Anterior cingulate cortex (tissue), 58 donors: ENCODE measurements around the gene SLC7A11.

ENCODE experiments used
- DNase-seq, 58 donors: peaks; one replicate each; lab custom pipeline; 2025; lab: John Stamatoyannopoulos, UW

Gene SLC7A11

DNA sequence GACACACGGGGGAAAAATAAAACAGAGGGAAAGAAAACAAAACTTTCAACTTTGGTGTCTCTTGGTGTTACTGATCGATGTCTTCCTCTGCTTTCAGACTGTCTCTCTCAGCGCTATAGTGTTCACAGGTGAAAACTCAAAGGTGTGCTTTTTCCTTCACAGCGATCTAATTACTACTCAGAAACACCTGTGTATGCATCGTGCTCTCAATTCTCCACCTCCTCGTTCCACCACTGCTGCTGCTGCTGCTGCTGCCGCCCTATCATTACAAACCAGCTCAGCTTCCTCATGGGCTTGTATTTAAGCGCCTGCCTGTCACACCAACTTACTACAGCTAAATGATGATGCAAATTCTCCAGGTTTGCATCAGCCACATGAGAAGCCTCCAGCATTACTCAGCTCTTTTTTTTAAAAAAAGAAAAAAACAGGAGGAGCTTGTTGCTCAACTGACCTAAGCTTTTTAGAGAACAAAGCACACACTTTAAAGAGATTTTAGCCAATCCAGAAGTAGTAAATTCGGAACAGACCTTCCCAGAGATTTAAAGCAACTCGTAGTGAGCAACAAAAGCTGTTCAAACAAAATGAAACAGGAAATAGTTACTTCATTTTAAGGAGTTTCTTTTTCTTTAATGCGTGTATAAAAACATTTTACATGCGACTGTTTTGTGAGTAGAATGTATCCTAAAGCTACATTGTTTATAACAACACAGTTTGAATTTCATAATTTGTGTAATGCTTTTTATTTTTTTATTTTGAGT lies at the start of gene SLC7A11:
SLC7A11 (minus strand) TSS at position 274 of the 758 bp plus-strand sequence. CDS start 280 bp downstream, outside the sequence.
- DNase-seq = peak in 32 of 58 donors; percentile 1 to 67 (median 26)

- no peak for DNase-seq
Observed at GRCh38 chr4:138291431-138291830, 49.3 kb upstream of the SLC7A11 start.

GRCh38 chr4:138290805-138291204 lies 48.7 kb upstream of the SLC7A11 start:
- no peak for DNase-seq

- DNase-seq = no peak
Observed at GRCh38 chr4:138279286-138279685, 37.1 kb upstream of the SLC7A11 start.

DNA sequence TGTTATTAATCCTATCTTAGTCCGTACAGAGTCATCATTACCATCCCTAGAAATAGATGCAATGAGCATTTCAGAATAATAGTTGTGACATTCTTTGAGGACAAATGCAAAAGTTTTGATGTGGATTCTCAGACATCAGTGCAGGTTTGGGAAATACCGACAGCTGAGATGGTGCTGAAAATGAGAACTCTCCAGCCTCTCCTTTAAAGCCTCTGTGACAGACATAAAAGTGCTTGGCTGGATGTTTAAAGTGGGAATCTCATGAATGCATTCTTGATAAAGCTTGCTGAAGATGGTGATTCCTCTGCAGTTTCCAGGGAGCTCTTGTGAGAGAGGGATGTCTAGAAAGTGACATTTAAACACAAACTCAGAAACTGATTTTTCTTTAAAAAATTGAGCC lies 35.0 kb upstream of the SLC7A11 start:
- no peak for DNase-seq

DNA sequence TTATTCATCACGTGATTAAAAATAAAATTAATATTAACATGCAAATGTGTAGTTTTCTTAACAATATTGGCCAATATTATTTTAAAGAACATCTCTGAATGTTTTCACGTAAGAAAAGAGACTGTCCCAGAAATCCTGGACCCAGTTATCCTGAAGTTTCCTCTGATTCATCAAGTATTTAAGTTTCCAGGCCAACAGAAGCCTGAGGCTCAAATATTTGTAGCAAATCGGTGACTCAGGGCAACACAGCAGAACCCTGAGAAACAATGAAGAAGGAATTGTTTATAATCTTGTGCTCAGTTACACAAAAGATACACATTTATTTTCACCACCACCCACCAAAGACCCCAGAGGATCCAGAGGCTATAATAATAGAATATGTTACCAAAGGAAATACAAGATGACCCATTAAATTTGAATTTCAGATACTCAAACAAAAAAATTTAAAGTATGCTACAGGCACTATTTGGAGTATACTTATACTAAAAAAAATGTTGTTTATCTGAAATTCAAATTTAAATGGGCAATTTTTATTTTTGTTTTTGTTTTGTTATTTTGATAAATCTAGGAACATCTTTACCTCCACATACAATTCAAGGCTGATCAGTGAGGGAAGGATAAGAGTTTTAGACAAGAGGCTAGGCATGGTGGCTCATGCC lies 33.9 kb upstream of the SLC7A11 start:
- peak in 2 of 58 donors; percentile 10 to 17 for DNase-seq

- DNase-seq = no peak
Observed at GRCh38 chr4:138275216-138275615, 33.1 kb upstream of the SLC7A11 start.

DNA sequence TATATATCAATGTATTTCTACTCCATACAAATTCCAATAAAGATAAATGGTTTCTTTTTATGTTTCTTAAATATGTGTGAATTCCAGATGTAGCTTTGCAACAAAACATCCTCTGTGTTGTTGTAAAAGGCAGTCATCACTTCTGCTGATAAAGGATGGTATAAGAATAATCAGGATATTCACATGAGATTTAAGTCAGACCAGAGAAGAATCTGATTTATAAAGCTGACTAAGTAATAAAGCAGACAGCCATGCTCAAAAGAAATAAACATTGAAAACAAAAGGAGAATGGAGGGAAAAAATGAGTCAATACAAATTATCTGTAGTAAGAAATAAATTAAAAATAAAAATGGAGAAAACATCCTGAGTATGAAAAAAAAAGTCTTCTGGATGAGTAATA lies 27.0 kb upstream of the SLC7A11 start:
- DNase-seq = no peak

DNA sequence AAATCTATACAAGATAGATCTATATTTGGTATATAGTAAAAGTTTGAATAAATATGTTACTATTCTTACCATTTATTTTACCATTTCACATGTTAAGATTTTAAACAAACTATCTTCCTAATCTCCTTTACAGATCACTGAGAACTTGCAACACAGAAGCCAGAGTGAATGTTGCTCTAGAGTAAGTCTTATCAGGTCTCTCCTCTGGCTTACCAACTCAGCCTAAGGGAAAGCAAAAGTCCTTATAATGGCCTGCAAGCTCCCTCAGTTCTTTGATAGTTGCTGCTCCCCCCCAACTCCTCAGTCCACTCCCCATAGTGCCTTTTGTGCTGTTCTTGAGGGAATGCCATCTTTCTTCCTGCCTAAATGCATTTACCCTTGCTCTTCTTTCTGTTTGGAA lies 25.7 kb upstream of the SLC7A11 start:
- DNase-seq = no peak

DNA sequence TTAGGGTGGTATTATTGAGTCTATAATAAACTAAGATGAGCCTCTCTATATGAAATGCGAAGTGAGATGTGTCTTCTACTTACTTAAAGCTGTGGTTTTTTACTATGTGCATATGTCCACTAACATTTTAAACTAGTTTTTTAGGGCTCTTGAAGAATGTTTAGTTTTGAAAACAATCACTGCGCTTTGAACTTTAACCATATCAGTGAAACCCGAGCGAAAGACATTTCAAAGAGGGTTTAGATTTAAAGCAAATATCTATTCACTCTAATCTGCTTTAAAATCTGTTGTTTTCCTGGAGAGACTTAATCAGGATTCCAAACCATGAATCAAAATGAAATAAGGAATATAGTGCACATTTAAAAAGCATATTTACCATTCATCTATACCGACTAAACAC lies 24.8 kb upstream of the SLC7A11 start:
- DNase-seq = no peak

GRCh38 chr4:138263247-138263816 lies 21.2 kb upstream of the SLC7A11 start:
- DNase-seq = peak in 2 of 58 donors; percentile 10 to 15

DNA sequence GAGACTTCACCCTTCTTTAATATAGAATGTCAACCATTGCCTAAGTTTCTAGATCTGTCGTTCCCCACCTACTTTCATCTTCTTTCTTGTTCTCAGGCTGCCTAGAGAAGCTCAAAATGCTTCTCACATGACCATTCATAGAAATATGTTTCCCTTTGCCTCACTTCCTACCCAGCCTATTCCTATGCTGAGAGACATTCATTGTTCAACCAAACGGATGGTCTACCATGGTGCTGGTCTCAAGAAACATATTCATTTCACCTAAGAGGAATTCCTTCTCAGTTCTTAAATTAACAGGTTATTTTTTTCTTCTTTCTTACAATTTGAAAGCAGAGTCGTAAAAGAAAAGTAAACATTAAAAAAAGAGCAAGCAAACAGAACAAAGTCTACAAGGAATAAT lies 20.3 kb upstream of the SLC7A11 start:
- DNase-seq = no peak

DNA sequence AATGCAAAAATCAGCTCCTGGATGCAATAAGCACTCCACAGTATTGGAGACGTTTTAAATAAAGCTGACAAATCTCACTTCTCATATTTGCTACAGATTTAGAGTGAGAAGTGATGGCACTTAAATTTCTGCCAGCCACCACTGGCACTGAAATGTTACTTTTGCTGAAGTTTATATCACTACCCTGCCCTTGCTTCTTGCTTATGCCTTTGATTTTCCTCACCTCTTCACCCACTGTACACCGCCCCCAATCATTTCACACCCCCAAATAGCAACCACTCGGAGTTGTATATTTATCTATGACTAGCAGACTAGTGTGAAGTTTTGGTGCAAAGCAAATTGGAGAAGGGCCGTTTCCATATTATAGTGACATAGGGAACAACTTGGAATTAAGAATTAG lies 19.9 kb upstream of the SLC7A11 start:
- no peak for DNase-seq

- DNase-seq = no peak
Observed at GRCh38 chr4:138259824-138260223, 17.7 kb upstream of the SLC7A11 start.

GRCh38 chr4:138259271-138259670 lies 17.1 kb upstream of the SLC7A11 start:
- DNase-seq = no peak

DNA sequence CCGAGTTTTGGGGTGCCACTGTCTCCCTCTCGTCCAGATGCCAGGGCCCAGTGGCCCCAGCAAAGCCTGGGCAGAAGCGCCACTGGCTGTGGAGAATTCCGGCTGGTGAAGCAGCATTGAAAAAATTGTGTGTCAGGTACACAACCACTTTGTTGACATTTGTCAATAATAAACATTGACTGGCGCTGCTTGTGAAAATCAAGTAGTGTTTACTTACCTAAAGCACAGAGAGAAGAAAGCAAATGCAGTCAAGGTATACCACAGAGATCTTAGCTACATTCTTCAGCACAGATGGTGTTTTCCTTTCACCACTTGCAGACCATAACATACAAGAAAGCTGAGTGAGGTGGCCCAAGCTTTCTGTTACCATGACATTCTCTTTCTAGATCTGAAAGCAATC lies 14.5 kb upstream of the SLC7A11 start:
- no peak for DNase-seq

DNA sequence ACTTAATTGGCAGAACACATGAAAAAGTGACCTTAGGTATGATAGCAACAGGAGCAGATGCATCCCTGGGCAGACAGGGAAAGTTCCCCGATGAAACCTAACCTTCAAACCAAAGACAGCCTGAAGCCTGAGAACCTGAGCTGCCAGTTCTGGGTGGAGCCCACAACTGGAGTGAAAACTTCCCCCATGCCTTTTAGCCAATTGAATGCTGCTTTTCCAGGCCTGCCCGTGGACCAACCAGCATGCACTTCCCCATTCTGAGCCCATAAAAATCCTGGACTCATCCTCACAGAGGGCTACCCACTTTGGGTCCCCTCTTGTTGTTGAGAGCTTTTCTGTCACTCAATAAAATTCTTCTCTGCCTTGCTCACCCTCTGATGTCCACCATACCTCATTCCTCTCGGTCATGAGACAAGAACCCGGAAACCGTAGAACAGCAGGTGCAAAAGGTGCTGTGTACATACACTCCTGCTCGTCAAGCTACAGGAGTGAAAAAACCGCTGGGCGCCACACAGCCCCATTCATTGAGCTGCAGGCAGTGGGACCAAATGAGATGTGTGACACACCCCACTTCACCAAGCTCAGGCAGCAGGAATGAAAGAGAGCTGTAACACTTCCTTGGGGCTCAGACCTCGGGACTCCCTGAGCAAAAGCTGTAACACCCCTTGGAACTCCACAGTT lies 13.9 kb upstream of the SLC7A11 start:
- no peak for DNase-seq

GRCh38 chr4:138252551-138252950 lies 10.4 kb upstream of the SLC7A11 start:
- no peak for DNase-seq

DNA sequence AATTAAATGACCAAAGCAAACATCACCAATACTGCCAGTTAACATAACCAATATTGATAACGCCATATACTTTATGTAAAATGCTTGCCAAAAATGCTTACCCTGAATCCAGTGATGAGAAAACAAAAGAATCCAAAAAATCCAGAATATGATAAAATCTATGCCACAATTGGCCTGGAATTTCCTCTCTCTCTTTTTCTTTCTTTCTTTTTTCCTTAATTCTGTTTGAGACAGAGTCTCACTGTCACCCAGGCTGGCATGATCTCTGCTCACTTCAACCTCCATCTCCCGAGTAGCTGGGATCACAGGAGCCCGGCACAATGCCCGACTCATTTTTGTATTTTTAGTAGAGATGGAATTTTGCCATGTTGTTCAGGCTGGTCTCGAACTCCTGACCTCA lies 9.8 kb upstream of the SLC7A11 start:
- no peak for DNase-seq

DNA sequence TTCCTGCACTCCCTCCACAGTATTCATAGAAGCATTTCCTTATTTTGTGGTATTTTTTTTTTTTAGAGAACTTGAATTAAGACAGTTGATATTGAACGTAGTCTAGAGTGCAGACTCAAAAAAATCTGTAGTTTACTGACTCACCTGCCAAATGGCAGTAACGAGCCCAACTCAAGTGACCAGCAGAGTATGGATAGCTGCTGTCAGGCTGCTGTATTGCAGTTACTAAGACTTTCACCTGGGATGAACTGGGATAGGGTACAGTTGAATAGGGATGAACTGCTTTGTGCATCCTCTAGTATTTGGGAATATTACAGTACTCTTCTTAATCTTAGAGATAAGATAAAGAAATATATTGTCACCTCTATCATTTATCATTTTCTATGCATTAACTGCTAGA lies 7.0 kb upstream of the SLC7A11 start:
- DNase-seq = no peak

DNA sequence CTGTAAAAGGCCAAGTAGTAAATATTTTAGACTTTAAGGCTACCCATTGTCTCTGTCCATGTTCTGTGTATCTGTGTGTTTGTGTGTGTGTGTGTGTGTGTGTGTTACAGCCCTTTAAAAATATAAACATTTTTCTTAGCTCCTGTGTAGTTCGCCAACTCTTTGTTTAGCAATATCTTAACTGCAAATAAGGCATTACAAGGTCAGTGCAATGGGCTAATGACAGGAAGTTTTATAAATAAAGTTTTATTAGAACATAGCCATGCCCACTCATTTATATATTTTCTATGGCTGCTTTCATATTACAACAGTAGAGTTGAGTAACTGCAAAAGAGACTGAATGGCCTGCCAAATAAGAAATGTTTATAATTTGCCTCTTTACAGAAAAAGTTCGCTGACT lies 5.9 kb upstream of the SLC7A11 start:
- no peak for DNase-seq
